Activated T-cell treated with anti-CD3 and anti-CD28 coated beads for 48 hours (primary cell): ENCODE data around the gene PLCB4.

Experiments
- DNase-seq: peaks from one replicate; pipeline ENCODE4 v3.0.0-alpha.2; 2020; ENCODE audit warnings: low read depth

Gene PLCB4

GRCh38 chr20:9179193-9179802, 110.4 kb downstream of the PLCB4 start:
- DNase-seq, result no peak

DNA sequence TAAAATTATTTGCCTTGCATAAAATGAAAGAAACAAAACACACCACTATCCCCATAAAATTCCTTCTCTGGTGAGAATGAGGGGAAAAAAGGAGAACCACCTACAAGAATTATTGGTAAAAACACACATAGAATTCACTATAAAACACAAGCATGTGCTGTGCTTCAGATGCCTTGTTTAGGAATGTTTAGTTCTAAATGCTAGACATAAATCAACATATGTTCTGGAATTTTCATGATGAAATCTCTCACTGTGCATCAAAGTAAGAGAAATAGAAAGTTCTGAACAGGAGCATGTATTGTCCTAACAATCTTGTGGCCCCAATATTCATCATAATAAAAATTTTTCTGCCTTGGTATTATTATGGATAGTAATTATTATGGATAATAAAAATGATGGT, 111.0 kb downstream of the PLCB4 start:
- no peak for DNase-seq

DNA sequence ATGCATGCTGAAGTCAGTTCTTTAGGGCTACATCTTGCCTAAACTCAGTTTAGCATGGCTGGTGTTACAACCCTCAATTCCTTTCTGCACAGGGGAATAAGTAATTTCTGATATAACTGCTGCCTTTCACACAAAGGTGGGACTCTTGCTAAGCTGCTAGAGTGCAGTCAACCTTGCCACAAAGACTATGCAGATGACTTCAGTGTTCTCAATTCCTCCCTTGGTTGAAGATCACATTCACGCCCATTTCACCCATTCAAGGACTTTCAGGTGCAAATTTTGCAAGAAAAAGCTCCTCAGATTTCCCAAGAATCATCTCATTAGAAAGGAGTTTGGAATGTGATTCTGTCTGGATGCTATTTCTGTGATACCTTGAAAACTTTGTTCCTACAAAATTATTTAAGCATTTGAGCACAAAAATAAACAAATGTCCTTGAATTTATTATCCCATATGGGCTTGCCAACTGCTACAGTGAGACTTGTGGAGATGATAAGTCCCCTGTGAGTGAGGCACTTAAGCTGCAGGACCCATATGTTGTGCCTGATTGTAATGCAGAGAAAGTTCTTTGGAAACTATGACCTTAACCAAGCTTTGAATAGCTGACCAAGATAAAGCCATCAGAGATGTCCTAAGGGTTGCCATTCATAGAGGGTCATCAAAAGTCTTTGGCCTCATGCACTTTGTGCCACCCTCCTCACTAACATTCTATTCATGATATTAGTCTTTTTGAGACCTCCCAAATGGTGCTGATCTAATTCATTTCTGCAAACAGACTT, 111.8 kb downstream of the PLCB4 start:
- no peak for DNase-seq

DNA sequence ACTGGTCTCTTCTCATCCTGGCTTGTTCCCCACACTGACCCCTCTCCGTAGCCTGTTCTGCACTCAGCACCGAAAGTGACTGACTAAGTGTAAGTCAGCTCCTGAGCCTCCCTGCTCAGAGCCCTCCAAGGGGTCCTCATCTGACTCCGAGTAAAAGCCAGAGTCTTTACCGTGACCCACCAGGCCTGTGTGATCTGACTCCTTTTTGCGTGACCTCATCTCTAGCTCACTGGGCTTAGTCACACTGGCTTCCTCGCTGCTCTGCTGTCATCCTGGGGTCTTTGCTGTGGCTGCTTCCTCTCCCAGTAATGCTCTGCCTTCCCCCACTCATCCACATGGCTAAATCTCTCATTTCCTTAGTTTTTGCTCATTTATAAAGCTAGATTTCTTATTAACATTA, 116.6 kb downstream of the PLCB4 start:
- DNase-seq, result no peak

GRCh38 chr20:9186396-9186795, 117.5 kb downstream of the PLCB4 start:
- no peak for DNase-seq

DNA sequence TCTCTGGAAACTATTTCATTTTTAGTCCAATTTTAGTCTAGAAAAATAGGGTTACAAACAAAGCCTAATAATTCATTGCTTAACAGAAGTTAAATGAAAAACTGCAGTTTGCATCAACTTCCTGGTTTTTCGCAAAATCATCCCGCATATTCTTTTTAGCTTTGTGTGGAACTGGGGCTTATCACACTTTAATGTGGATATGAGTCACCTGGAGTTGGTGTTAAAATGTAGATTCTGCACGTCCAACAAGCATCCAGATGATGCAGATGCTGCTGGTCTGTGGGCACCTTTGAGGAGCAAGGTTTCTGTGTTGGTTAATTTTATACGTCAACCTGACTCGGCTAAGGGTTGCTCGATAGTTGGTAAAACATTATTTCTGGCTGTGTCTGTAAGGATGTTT, 126.1 kb downstream of the PLCB4 start:
- DNase-seq, result no peak

- DNase-seq, result no peak
These were observed 127.2 kb downstream of the PLCB4 start for GRCh38 chr20:9196110-9196509.

GRCh38 chr20:9198460-9198859, 129.6 kb downstream of the PLCB4 start:
- DNase-seq, result no peak

- no peak for DNase-seq
These were observed 131.3 kb downstream of the PLCB4 start for GRCh38 chr20:9200196-9200595.

- DNase-seq, result no peak
These were observed 131.7 kb downstream of the PLCB4 start for GRCh38 chr20:9200620-9201019.

GRCh38 chr20:9202420-9203080, 133.7 kb downstream of the PLCB4 start:
- DNase-seq, result no peak

- DNase-seq, result no peak
These were observed 134.2 kb downstream of the PLCB4 start for GRCh38 chr20:9203081-9203447.

DNA sequence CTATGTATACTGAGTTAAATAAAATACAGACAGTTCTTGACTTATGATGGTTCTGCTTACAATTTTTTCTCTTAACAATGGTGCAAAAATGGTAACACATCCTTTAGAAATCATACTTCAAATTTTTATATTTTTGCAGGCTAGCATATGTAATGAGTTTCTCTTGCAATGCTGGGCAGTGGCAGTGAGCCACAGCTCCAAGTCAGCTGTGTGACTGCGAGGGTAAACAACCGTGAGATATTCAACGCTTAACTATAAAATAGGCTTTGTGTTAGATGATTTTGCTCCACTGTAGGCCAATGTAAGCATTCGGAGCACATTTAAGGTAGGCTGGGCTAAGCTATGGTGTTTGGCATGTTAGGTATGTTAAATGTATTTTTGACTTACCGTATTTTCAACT, 136.1 kb downstream of the PLCB4 start:
- no peak for DNase-seq

GRCh38 chr20:9206486-9206885, 137.6 kb downstream of the PLCB4 start:
- DNase-seq, result no peak

DNA sequence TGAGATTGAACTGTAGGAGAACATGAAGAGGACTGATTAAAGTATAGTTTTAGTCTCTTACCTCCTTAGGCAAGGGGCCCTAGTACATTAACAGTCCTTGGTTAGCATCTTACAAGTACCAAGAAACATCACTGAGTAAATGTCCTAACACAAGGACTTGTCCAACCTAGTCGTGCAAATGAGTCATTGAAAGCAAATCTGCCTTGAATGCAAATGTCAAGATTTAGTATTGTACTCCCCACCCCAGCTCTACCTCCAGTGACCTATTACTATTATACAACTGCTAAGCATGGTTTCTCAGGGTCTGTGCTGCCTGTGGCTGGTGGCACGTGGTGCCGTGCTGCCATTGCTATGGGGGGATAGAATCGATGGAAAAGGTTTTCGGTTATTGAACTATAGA, 138.4 kb downstream of the PLCB4 start:
- DNase-seq, result no peak

DNA sequence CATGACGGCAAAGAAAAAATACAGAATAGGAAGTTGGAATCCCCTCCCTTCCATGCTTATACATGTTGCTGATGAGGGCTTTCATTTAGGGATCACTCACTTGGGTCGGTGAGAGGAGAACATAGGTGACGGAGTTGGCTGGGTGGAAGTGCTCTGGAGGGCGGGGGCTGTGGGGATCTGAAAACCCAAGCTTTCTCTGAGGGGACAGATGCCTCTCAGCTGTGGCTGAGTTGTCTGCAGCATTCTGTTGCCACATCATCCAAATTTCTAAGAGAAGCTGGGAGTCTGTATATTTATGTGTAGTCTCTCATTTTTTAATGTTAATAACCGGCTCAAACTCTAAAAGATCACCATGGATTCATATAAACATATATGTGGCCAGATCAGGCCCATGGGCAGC, 141.5 kb downstream of the PLCB4 start:
- DNase-seq, result no peak

DNA sequence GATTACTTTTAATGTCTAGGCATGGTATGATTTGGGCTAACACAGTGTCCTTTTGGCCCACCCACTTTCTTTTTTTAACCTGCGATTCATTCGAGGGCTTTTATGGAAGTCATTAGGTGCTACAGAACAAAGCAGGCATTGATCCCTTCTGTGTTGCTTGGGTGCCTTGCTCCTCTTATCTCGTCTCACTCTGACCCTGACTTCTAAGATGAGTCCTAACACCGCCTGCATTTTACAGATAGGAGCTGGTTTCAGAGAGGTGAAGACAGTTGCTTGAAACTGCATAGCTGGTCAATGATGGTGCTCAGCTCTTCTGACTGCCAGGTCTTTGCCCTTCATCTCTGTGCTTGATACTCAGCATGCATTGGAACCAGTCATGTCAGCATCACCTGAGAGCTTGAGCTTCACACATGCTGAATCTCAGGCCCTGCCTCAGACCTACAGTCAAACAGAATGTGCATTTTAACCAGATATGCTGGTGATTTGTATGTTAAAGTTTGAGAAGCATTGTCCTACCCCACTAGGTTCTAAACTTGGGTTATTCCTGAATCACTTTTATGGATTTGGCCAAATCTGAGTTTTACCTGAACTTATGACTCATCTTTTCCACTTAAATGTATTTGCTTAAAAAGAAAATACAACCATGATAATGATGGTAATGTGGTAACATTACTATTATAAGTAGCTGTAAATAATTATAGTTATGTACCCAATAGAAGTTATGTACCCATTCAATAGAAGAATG, 142.3 kb downstream of the PLCB4 start:
- DNase-seq, result no peak

- DNase-seq, result no peak
These were observed 143.8 kb downstream of the PLCB4 start for GRCh38 chr20:9212735-9213134.

DNA sequence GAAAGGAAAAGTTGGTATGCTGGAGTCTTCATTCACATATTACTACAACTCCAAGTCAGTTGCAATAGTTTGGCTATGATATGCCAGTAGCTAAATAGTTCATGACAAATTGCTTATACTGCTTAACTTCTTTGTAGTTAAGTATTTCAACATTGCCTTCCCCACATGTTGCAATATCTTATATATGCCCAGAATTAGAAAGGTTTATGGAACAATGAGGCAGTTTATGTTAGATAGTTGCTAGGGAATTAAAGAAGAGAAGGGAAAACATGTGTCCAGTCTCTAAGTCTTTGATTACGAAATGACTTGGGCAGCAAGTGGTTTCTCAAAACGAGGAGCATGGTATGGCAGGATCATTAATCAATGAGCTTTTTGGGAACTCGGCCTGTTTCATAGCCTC, 145.8 kb downstream of the PLCB4 start:
- no peak for DNase-seq

DNA sequence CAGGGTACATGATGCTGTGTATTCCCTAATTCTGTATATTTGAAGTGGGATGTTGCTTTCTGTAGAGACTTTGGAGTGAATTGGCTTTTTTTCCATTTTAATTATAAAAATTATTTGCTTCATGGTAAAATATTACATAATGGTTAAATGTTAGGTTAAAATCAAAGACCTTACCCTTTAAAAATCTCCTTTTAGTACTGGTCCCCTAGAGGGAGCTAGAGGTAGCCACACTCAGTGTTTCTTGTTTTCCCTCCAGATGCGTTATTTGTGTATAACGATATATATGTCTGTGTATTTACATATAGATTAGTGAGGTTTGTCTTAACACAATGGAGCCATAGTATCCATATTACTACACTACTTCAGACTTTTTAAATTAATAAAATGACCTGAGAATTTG, 146.7 kb downstream of the PLCB4 start:
- no peak for DNase-seq

DNA sequence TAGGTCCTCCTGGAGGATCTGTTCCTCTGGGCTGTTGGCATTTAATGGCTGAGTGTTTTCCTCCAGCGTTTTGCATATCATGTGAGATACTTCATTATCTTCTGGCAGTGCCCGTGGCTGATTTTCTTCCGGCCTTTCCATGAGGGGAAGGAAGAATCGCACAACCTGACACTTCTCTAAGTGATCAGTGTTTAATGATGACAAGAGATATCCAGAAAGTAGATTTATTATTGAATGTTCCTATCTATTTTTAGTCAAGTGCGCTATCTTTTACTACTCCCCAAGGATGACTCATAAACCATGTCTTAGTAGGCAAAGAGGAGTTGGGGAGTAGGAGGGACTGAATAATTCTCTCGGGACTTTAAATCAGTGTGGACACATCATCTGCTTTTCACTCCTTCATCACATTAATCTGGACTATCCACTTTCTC, 149.7 kb downstream of the PLCB4 start:
- DNase-seq, result no peak

DNA sequence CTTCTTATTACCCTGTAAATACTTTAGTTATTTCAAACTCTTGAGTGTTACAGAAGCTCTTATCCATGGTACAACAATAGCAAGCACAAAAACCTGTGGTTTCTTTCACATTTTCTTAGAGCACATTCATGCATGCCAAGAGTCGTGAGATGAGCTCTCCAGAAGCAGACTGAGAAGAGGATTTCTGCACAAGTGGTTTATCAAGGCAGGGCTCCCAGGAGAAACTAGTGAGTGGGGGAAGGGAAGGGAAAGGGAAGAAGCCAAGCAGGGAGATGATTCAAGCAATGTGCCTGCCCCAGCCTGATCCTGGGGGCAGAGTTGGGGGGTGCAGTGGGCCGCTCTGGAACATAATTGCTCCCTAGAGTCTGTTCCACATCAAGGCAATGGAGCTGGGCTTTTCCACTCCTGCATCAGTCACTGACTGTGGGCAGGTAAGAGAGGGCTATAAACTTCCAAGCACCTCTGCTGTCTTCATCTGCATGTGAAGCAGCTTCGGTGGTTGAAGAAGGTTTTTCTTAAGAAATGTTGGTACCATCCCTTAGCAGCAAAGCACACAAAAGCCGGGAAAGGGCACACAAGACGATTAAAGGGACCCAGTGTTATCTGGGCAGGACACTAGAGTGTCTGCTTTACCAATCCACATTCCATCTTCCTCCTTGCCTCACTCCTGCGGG, 152.1 kb downstream of the PLCB4 start:
- DNase-seq, result no peak
